GM21619 (cell line): ENCODE results near the gene METTL1.
"Not testable (repeated sequence)": the region's sequence is repeated elsewhere in the genome, so short reads cannot be mapped to it uniquely, and the experiment has no call there.

Source experiments
- ATAC-seq: cut with Tn5 transposase; IDR thresholded peaks from one replicate; pipeline ENCODE4 v1.9.1; 2021; ENCODE audit not compliant: unreplicated experiment

METTL1 gene

GRCh38 chr12:57724936-57725740 lies 46.8 kb downstream of the METTL1 start:
- ATAC-seq = no peak

- no peak for ATAC-seq
Measured at GRCh38 chr12:57724003-57724935, 47.6 kb downstream of the METTL1 start.

GRCh38 chr12:57723630-57723962 lies 48.3 kb downstream of the METTL1 start:
- no peak for ATAC-seq

GRCh38 chr12:57722716-57723629 lies 48.9 kb downstream of the METTL1 start:
- no peak for ATAC-seq

- ATAC-seq = not testable (repeated sequence)
Measured at GRCh38 chr12:57721846-57722608, 49.9 kb downstream of the METTL1 start.

GRCh38 chr12:57720606-57721595 lies 51.0 kb downstream of the METTL1 start:
- ATAC-seq = no peak

- ATAC-seq = no peak
Measured at GRCh38 chr12:57719777-57720605, 51.9 kb downstream of the METTL1 start.

GRCh38 chr12:57718641-57719528 lies 53.0 kb downstream of the METTL1 start:
- no peak for ATAC-seq
